HCT116 (cell line): ENCODE measurements around the gene WDR31. TPM values are rescaled to one million over a fixed set of nuclear protein-coding genes. Genes with fewer than 3 reads are reported as not detected.

Source experiments
- ATAC-seq: fragments of 200-7000 bp; cut with Tn5 transposase; 2 replicates; pipeline ENCODE4 v1.9.1; 2020; ENCODE audit warnings: mild to moderate bottlenecking, moderate library complexity
- BruUV-seq: library from RNA; stranded (reverse); fragments of 400-500 nt; replicated peaks from 2 replicates; lab custom pipeline; 2021; lab: Mats Ljungman, UMichigan
- CTCF ChIA-PET: fragments of 300-600 bp; sonication (Branson Sonifier 250); formaldehyde crosslinking; loops from one replicate; lab custom pipeline; 2021; ENCODE audit warnings: antibody characterized with exemption; lab: Charles Lee
- POLR2A ChIA-PET: fragments of 300-600, 350-600 bp; sonication (Branson Sonifier 250); formaldehyde crosslinking; loops from one replicate; lab custom pipeline; 2021; ENCODE audit warnings: antibody characterized with exemption; lab: Charles Lee
- RAD21 ChIA-PET, 2 experiments: fragments of 300-600 bp; sonication (Branson Sonifier 250); formaldehyde crosslinking; loops; one replicate each; lab custom pipeline; 2023; ENCODE audit warnings: low total read pairs in 2 of 2; ENCODE audit not compliant: uncharacterized antibody in 2 of 2, unreplicated experiment in 2 of 2, low non-redundant PET in 1 of 2; lab: Charles Lee
- DNase-seq: peaks from one replicate; pipeline ENCODE4 v3.0.0-alpha.2; 2010; ENCODE audit warnings: low read depth, low spot score
- H2AFZ ChIP-seq: fragments of 200-600 bp; shearing (Covaris generic), sonication (generic); 2 replicates; pipeline ENCODE4 v1.6.1; 2017; ENCODE audit warnings: low read depth, mixed run types, mixed read lengths, antibody characterized with exemption, low read length; ENCODE audit not compliant: poor library complexity, severe bottlenecking
- H3K27ac ChIP-seq: 2 replicates; pipeline ENCODE4 v1.5.1; 2012; ENCODE audit warnings: low read depth, low read length
- H3K27me3 ChIP-seq: fragments of 200-600 bp; sonication (generic); 2 replicates; pipeline ENCODE4 v1.6.1; 2016; ENCODE audit warnings: mixed run types, low read length, mixed read lengths; ENCODE audit not compliant: insufficient read depth
- H3K36me3 ChIP-seq, 2 experiments: fragments of 200-500 bp in 1 of 2; fragments of 200-600 bp in 1 of 2; sonication (Bioruptor generic) in 1 of 2; sonication (generic) in 1 of 2; 2 replicates each; pipeline versions ENCODE4 v1.5.1 to v1.6.1; 2014 to 2016; ENCODE audit warnings: low read length in 2 of 2, inconsistent platforms in 1 of 2, mixed read lengths in 1 of 2, mixed run types in 1 of 2; ENCODE audit not compliant: insufficient read depth in 2 of 2, control insufficient read depth in 1 of 2
- H3K4me1 ChIP-seq, 2 experiments: fragments of 200-600 bp in 1 of 2; sonication (generic) in 1 of 2; 2 replicates each; pipeline versions ENCODE4 v1.5.1 to v1.6.1; 2012 to 2017; ENCODE audit warnings: low read length in 2 of 2, inconsistent platforms in 1 of 2, mild to moderate bottlenecking in 1 of 2, mixed read lengths in 1 of 2, mixed run types in 1 of 2, moderate library complexity in 1 of 2; ENCODE audit not compliant: insufficient read depth in 2 of 2, control insufficient read depth in 1 of 2
- H3K4me2 ChIP-seq: fragments of 200-600 bp; sonication (generic); 2 replicates; pipeline ENCODE4 v1.6.1; 2017; ENCODE audit warnings: mixed run types, low read length, mixed read lengths
- H3K4me3 ChIP-seq, 2 experiments: fragments of 200-600 bp in 1 of 2; sonication (generic) in 1 of 2; replicated peaks in 1 of 2; 2 replicates each; pipeline ENCODE4 v1.5.1; 2011 to 2016; ENCODE audit warnings: low read length in 2 of 2, control low read depth in 1 of 2, low read depth in 1 of 2, mild to moderate bottlenecking in 1 of 2, mixed read lengths in 1 of 2, mixed run types in 1 of 2
- H3K79me2 ChIP-seq: fragments of 200-600 bp; sonication (generic); 2 replicates; pipeline ENCODE4 v1.6.1; 2017; ENCODE audit warnings: mild to moderate bottlenecking, mixed run types, low read length, moderate library complexity, mixed read lengths; ENCODE audit not compliant: insufficient read depth
- H3K9ac ChIP-seq: fragments of 200-600 bp; sonication (generic); 2 replicates; pipeline ENCODE4 v1.6.1; 2016; ENCODE audit warnings: low read length, mixed read lengths
- H3K9me2 ChIP-seq: fragments of 200-600 bp; sonication (generic), shearing (Covaris generic); 2 replicates; pipeline ENCODE4 v1.6.1; 2017; ENCODE audit warnings: mixed run types, mild to moderate bottlenecking, moderate library complexity; ENCODE audit not compliant: insufficient read depth
- H3K9me3 ChIP-seq, 2 experiments: fragments of 200-500 bp in 1 of 2; fragments of 200-600 bp in 1 of 2; sonication (Bioruptor generic) in 1 of 2; sonication (generic) in 1 of 2; 2 replicates each; pipeline ENCODE4 v1.6.1; 2014 to 2017; ENCODE audit warnings: low read length in 2 of 2, mixed read lengths in 2 of 2, inconsistent platforms in 1 of 2, low read depth in 1 of 2, mild to moderate bottlenecking in 1 of 2, mixed run types in 1 of 2, moderate library complexity in 1 of 2; ENCODE audit not compliant: control insufficient read depth in 1 of 2, insufficient read depth in 1 of 2
- H4K20me1 ChIP-seq: fragments of 200-600 bp; sonication (generic), shearing (Covaris generic); 2 replicates; pipeline ENCODE4 v1.6.1; 2017; ENCODE audit warnings: mixed run types, mild to moderate bottlenecking, moderate library complexity; ENCODE audit not compliant: insufficient read depth
- ATF3 ChIP-seq: IDR thresholded peaks from 2 replicates; pipeline ENCODE4 v1.6.1; 2012
- CBX3 ChIP-seq: IDR thresholded peaks from 2 replicates; pipeline ENCODE4 v1.6.1; 2012; ENCODE audit warnings: low read depth
- CTCF ChIP-seq, 3 experiments: fragments of 200-600 bp in 1 of 3; sonication (generic) in 1 of 3; IDR thresholded peaks in 2 of 3; conservative IDR thresholded peaks in 1 of 3; 2 replicates each; pipeline ENCODE4 v1.5.1; 2012 to 2017; ENCODE audit warnings: low read depth in 2 of 3, low read length in 2 of 3, antibody characterized with exemption in 1 of 3, borderline replicate concordance in 1 of 3, control low read depth in 1 of 3, mild to moderate bottlenecking in 1 of 3, mixed read lengths in 1 of 3, mixed run types in 1 of 3, moderate library complexity in 1 of 3; ENCODE audit not compliant: insufficient read depth in 1 of 3
- FOSL1 ChIP-seq: IDR thresholded peaks from 2 replicates; pipeline ENCODE4 v1.6.1; 2012; ENCODE audit warnings: low read depth
- JUND ChIP-seq: IDR thresholded peaks from 2 replicates; pipeline ENCODE4 v1.6.1; 2012
- POLR2A ChIP-seq: IDR thresholded peaks from 2 replicates; pipeline ENCODE4 v1.7.0; 2011; ENCODE audit warnings: borderline replicate concordance; ENCODE audit not compliant: insufficient read depth, insufficient read length; ENCODE audit errors: extremely low read depth
- RAD21 ChIP-seq: IDR thresholded peaks from 2 replicates; pipeline ENCODE4 v1.6.1; 2012; ENCODE audit warnings: low read depth, mild to moderate bottlenecking
- SIN3A ChIP-seq: IDR thresholded peaks from 2 replicates; pipeline ENCODE4 v1.6.1; 2012; ENCODE audit warnings: low read depth
- SP1 ChIP-seq: IDR thresholded peaks from 2 replicates; pipeline ENCODE4 v1.6.1; 2012; ENCODE audit warnings: low read depth
- TCF7L2 ChIP-seq: IDR thresholded peaks from 2 replicates; pipeline ENCODE4 v1.7.0; 2011; ENCODE audit warnings: borderline replicate concordance, inconsistent platforms; ENCODE audit not compliant: insufficient read depth, insufficient read length; ENCODE audit errors: extremely low read depth
- ZFX ChIP-seq: fragments of 450-650 bp; IDR thresholded peaks from 2 replicates; pipeline ENCODE4 v1.6.1; 2017
- intact Hi-C: fragments of 100-400 bp; cut with micrococcal nuclease; formaldehyde crosslinking; loops from 2 replicates; pipeline ENCODE4 v1.10.0; 2022
- total RNA-seq: library from RNA; stranded (reverse); gene quantifications from one replicate; pipeline ENCODE4 v1.2.1, GENCODE V29; 2021; ENCODE audit not compliant: unreplicated experiment

WDR31 gene
- total RNA-seq, 1 experiment from 2014 or later = 5.9 TPM

GRCh38 chr9:113387560-113388230, 47.6 kb upstream of the WDR31 start:
- Histone ChIP-seq H2AFZ (no peak overlapping the region), H3K79me2 (no peaks in the 10 kb centered on the region), H3K27ac (no peak overlapping the region), H3K9me2 (no peaks in the 10 kb centered on the region), H3K9me3 (no peaks in the 10 kb centered on the region), H4K20me1 (no peaks in the 10 kb centered on the region), H3K27me3 (no peaks in the 10 kb centered on the region), H3K4me3 (no peak overlapping the region), H3K4me2 (no peak overlapping the region), H3K4me1 (peaks cover 0 to under 1% of the 10 kb centered on the region in 2 experiments; a peak in 1 of 4 replicates), H3K36me3 (peaks cover 0 to 3% of the 10 kb centered on the region in 2 experiments; a peak in 1 of 4 replicates), H3K9ac (no peak overlapping the region)
- RAD21 ChIA-PET = no interaction called here
- TF ChIP-seq FOSL1 (no peak), TCF7L2 (no peak), POLR2A (no peak), CTCF (IDR thresholded peaks at IDR 0.05 in 2 of 3, conservative IDR thresholded peaks at IDR 0.05 in 1 of 3; ENCODE audit: borderline replicate concordance in 1 of 3, insufficient read depth in 1 of 3, low read depth in 2 of 3, low read length in 2 of 3) (no peak), SP1 (no peak), JUND (no peak), RAD21 (no peak), ATF3 (no peak), SIN3A (no peak), ZFX (no peak), CBX3 (no peak)
- no peak for DNase-seq
- intact Hi-C loops = no loop called here
- CTCF ChIA-PET = interaction anchor here (0.6 kb wide), 1 partner anchor 221 kb away, joined by 3 read pairs; no protein-coding TSS in a partner anchor
- ATAC-seq = no peak
- POLR2A ChIA-PET = interaction anchor here (0.8 kb wide), 1 partner anchor 12 kb away, joined by 3 read pairs; no protein-coding TSS in a partner anchor
- BruUV-seq = no TSS peak
